GM12878 (cell line): ENCODE measurements around the gene TEX54. TPM values are rescaled to one million over a fixed set of nuclear protein-coding genes. Genes with fewer than 3 reads are reported as not detected.

Experiments used
- ATF3 ChIP-seq: IDR thresholded peaks from 2 replicates; pipeline ENCODE4 v1.6.1; 2011; ENCODE audit warnings: low read depth, mild to moderate bottlenecking, low read length, moderate library complexity, borderline replicate concordance; ENCODE audit errors: extremely low read depth
- CEBPB ChIP-seq, 2 experiments: fragments of 150-350 bp in 1 of 2; IDR thresholded peaks; 2 replicates each; pipeline ENCODE4 v1.6.1; 2012 to 2014; ENCODE audit warnings: low read depth in 2 of 2, low read length in 2 of 2, borderline replicate concordance in 1 of 2, inconsistent platforms in 1 of 2
- MEF2A ChIP-seq: IDR thresholded peaks from 2 replicates; pipeline ENCODE4 v1.6.1; 2011; ENCODE audit warnings: low read depth, mild to moderate bottlenecking, low read length, moderate library complexity; ENCODE audit not compliant: insufficient read depth
- MTA2 ChIP-seq: fragments of 450-650 bp; IDR thresholded peaks from 2 replicates; pipeline ENCODE4 v1.6.1; 2016; ENCODE audit warnings: low read depth, mild to moderate bottlenecking, moderate library complexity
- NFXL1 ChIP-seq: fragments of 450-650 bp; IDR thresholded peaks from 2 replicates; pipeline ENCODE4 v1.6.1; 2017; ENCODE audit warnings: antibody characterized with exemption, mild to moderate bottlenecking, borderline replicate concordance
- NFYB ChIP-seq: IDR thresholded peaks from 2 replicates; pipeline ENCODE4 v1.6.1; 2011; ENCODE audit warnings: low read depth, mild to moderate bottlenecking, low read length, improper control_type of control experiment, moderate library complexity; ENCODE audit not compliant: insufficient read depth
- PAX8 ChIP-seq: fragments of 450-650 bp; IDR thresholded peaks from 2 replicates; pipeline ENCODE4 v1.6.1; 2017; ENCODE audit warnings: mild to moderate bottlenecking, moderate library complexity
- POLR2AphosphoS5 ChIP-seq: IDR thresholded peaks from 2 replicates; pipeline ENCODE4 v1.6.1; 2011; ENCODE audit warnings: mild to moderate bottlenecking, low read length, inconsistent platforms
- RAD21 ChIP-seq: IDR thresholded peaks from 2 replicates; pipeline ENCODE4 v1.6.1; 2011; ENCODE audit warnings: mild to moderate bottlenecking, low read depth, low read length, moderate library complexity; ENCODE audit not compliant: insufficient read depth
- RBBP5 ChIP-seq: fragments of 200-600 bp; sonication (generic); conservative IDR thresholded peaks from 2 replicates; pipeline ENCODE4 v1.6.1; 2016
- SKIL ChIP-seq: fragments of 450-650 bp; IDR thresholded peaks from 2 replicates; pipeline ENCODE4 v1.6.1; 2017; ENCODE audit warnings: mild to moderate bottlenecking, low read depth, inconsistent platforms; ENCODE audit not compliant: poor library complexity, severe bottlenecking
- SMC3 ChIP-seq: IDR thresholded peaks from 2 replicates; pipeline ENCODE4 v1.6.1; 2011; ENCODE audit warnings: low read length, improper control_type of control experiment, borderline replicate concordance
- TCF3 ChIP-seq: IDR thresholded peaks from 2 replicates; pipeline ENCODE4 v1.6.1; 2012; ENCODE audit warnings: low read depth, mild to moderate bottlenecking, low read length, borderline replicate concordance; ENCODE audit not compliant: insufficient read depth
- USF2 ChIP-seq: IDR thresholded peaks from 2 replicates; pipeline ENCODE4 v1.6.1; 2011; ENCODE audit warnings: low read depth, low read length, improper control_type of control experiment, borderline replicate concordance
- ZBTB4 ChIP-seq: fragments of 450-650 bp; formaldehyde crosslinking; IDR thresholded peaks from 2 replicates; pipeline ENCODE4 v1.4.0; 2022; ENCODE audit warnings: mild to moderate bottlenecking, moderate library complexity
- polyA plus RNA-seq, 11 experiments: library from polyadenylated mRNA; depleted of rRNA in 4 of 11; unstranded in 6 of 11; stranded (reverse) in 5 of 11; fragments of >200 nt; fragmentation: Nextera tagmentation in 4 of 11; fragmentation: Illumina TruSeq in 1 of 11; extraction: Ambion mirVana in 4 of 11; extraction: Trizol in 1 of 11; gene quantifications; 1 replicate in 1 of 11; 2 replicates in 10 of 11; pipeline versions ENCODE4 v1.2.1 to v1.2.3, GENCODE V29; 2011 to 2016; ENCODE audit warnings: inconsistent platforms in 2 of 11, missing spikeins in 2 of 11, low read depth in 1 of 11
- total RNA-seq, 4 experiments: library from RNA; depleted of rRNA in 3 of 4; stranded (reverse); fragments of >200 nt in 3 of 4; fragmentation: Illumina TruSeq in 1 of 4; extraction: Trizol in 1 of 4; gene quantifications; 2 replicates each; pipeline versions ENCODE4 v1.2.1 to v1.2.3, GENCODE V29; 2013 to 2021
- TF ChIP-seq, protein P1 (sequence below): IDR thresholded peaks from 2 replicates; pipeline ENCODE4 v1.6.1; 2012; ENCODE audit warnings: improper control_type of control experiment, low read depth, low read length; ENCODE audit not compliant: insufficient replicate concordance

The TEX54 gene
- total and polyA plus RNA-seq, 10 of the 15 experiments (the other 5 are each of a cell fraction or from before 2014, with no cell fraction given) = 0.38 to 0.68 (median 0.51) TPM; not detected in 7

DNA sequence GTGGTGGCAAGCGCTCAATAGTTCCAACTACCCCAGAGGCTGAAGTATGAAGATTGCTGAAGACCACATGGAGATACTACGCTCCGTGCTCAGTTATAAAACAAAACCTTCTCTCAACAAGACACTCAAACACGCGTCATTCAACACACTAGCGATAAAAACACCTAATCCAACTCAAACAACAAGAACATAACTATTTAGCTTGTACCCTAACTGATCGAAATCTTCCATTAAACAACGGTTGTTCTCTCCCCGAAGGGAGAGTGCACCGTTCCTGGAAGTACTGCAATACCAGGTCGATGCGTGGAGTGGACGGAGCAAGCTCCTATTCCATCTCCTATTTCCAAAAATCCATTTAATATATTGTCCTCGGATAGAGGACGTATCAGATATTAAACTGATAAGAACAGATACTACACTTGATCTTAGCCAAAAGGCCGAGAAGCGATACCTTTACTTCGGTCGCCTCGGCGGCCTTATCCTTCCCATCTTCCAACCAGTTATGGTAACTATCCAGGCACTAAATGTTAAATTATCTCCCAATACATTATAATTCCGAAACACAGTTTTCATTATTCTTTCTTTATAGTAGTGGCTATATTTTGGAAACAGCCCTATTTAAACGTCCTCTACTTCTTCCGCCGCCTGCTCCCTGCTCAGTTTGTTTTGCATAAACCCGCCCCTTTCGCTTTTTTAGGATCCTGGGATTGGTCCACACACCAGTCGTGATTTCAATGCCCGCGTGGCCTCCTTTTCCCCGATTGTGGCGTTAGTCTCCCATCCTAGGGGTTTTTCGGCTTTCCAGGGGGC lies 8.9 kb upstream of the TEX54 start (continued):
- TF ChIP-seq TCF3 (peak; percentile 99), SMC3 (no peak), RBBP5 (no peak), RAD21 (no peak), USF2 (no peak), MEF2A (peak; percentile 87), SKIL (peak; percentile 86), PAX8 (0 out of 2 replicates have a peak, but pooled peaks have one; percentile 75), ZBTB4 (CRISPR knock-in tag) (peak; percentile 100), NFYB (no peak), NFXL1 (no peak), ATF3 (no peak), MTA2 (peak; percentile 62; the same call in 1 of the 2 replicates), CEBPB (IDR thresholded peaks at IDR 0.05; ENCODE audit: borderline replicate concordance in 1 of 2, low read depth in 2 of 2, low read length in 2 of 2) (peak in 1 of 2 experiments; percentile 100; a peak in 2 of 4 replicates), POLR2AphosphoS5 (peak; percentile 100)
- TF ChIP-seq, protein P1, sequence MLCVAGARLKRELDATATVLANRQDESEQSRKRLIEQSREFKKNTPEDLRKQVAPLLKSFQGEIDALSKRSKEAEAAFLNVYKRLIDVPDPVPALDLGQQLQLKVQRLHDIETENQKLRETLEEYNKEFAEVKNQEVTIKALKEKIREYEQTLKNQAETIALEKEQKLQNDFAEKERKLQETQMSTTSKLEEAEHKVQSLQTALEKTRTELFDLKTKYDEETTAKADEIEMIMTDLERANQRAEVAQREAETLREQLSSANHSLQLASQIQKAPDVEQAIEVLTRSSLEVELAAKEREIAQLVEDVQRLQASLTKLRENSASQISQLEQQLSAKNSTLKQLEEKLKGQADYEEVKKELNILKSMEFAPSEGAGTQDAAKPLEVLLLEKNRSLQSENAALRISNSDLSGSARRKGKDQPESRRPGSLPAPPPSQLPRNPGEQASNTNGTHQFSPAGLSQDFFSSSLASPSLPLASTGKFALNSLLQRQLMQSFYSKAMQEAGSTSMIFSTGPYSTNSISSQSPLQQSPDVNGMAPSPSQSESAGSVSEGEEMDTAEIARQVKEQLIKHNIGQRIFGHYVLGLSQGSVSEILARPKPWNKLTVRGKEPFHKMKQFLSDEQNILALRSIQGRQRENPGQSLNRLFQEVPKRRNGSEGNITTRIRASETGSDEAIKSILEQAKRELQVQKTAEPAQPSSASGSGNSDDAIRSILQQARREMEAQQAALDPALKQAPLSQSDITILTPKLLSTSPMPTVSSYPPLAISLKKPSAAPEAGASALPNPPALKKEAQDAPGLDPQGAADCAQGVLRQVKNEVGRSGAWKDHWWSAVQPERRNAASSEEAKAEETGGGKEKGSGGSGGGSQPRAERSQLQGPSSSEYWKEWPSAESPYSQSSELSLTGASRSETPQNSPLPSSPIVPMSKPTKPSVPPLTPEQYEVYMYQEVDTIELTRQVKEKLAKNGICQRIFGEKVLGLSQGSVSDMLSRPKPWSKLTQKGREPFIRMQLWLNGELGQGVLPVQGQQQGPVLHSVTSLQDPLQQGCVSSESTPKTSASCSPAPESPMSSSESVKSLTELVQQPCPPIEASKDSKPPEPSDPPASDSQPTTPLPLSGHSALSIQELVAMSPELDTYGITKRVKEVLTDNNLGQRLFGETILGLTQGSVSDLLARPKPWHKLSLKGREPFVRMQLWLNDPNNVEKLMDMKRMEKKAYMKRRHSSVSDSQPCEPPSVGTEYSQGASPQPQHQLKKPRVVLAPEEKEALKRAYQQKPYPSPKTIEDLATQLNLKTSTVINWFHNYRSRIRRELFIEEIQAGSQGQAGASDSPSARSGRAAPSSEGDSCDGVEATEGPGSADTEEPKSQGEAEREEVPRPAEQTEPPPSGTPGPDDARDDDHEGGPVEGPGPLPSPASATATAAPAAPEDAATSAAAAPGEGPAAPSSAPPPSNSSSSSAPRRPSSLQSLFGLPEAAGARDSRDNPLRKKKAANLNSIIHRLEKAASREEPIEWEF = no peak
